Measurements from ENCODE around the gene COL6A3. TPM values are rescaled to one million over a fixed set of nuclear protein-coding genes. Genes with fewer than 3 reads are reported as not detected.

The COL6A3 gene
- total RNA-seq, 1 experiment from 2014 or later: 0.81 TPM

GRCh38 chr2:237407700-237408099 is 6.3 kb downstream of the COL6A3 start:
- no peaks in the 10 kb centered on the region for H3K79me1 ChIP-seq (ENCODE audit: insufficient read depth, low read depth, low read length, poor library complexity, severe bottlenecking)
- no peak overlapping the region for H3K27ac Mint-ChIP-seq
- no peaks in the 10 kb centered on the region for H3K79me2 ChIP-seq (ENCODE audit: insufficient read depth, low read length)
- no peaks in the 10 kb centered on the region for H3K27me3 ChIP-seq (ENCODE audit: insufficient read depth, low read length)
- no peak overlapping the region for H3K18ac ChIP-seq (ENCODE audit: insufficient read length, low read depth, low read length)
- no peaks in the 10 kb centered on the region for H4K20me1 ChIP-seq (ENCODE audit: control insufficient read depth, insufficient read depth, insufficient read length)
- H3K4me3 Mint-ChIP-seq: no peak overlapping the region
- no peaks in the 10 kb centered on the region for H3K9me3 ChIP-seq (ENCODE audit: control insufficient read depth, low read depth, low read length)
- no CpG with 5 or more reads among the region's 4 CpGs for WGBS (ENCODE audit: extremely low coverage, insufficient read length, low lambda C conversion rate)
- H3K27me3 Mint-ChIP-seq (ENCODE audit: low read depth): peaks cover 2% of the 10 kb centered on the region
- no peak overlapping the region for H2AK5ac ChIP-seq (ENCODE audit: insufficient read length, low read length)
- H4K5ac ChIP-seq (ENCODE audit: insufficient read length, low read depth, low read length): no peak overlapping the region
- H3K4ac ChIP-seq (ENCODE audit: low read depth, low read length): no peak overlapping the region
- no peaks in the 10 kb centered on the region for H3K4me1 ChIP-seq (ENCODE audit: insufficient read depth, low read length)
- H2BK20ac ChIP-seq (ENCODE audit: low read depth, low read length, poor library complexity, severe bottlenecking): no peak overlapping the region
- H3K4me1 Mint-ChIP-seq: peaks cover 3 to 14% of the 10 kb centered on the region in 2 experiments; a peak in 2 of 4 replicates
- H3K56ac ChIP-seq (ENCODE audit: insufficient read length, low read depth, low read length): no peak overlapping the region
- no peaks in the 10 kb centered on the region for H3K23me2 ChIP-seq (ENCODE audit: insufficient read length, low read depth, low read length, poor library complexity, severe bottlenecking)
- H3K4me2 ChIP-seq (ENCODE audit: insufficient read depth, insufficient read length, low read length): no peak overlapping the region
- no peak for TF ChIP-seq CTCF (conservative IDR thresholded peaks at IDR 0.05)
- H2BK15ac ChIP-seq (ENCODE audit: low read depth, low read length): no peak overlapping the region
- H3K9ac ChIP-seq (ENCODE audit: extremely low read depth, insufficient read length, low read length): no peak overlapping the region
- no peak overlapping the region for H3K14ac ChIP-seq (ENCODE audit: insufficient read depth, low read length)
- H4K91ac ChIP-seq (ENCODE audit: insufficient read length, low read depth, low read length): no peak overlapping the region
- H2BK12ac ChIP-seq (ENCODE audit: insufficient read length, low read depth, low read length): no peak overlapping the region
- no peak overlapping the region for H4K8ac ChIP-seq (replicated peaks; ENCODE audit: insufficient read length, low read depth, low read length)
- H3K36me3 Mint-ChIP-seq (ENCODE audit: insufficient read depth in 1 of 3, low read depth in 3 of 3): no peaks in the 10 kb centered on the region
- H2AFZ ChIP-seq (ENCODE audit: low read length): no peak overlapping the region
- no peak overlapping the region for H3T11ph ChIP-seq (ENCODE audit: low read length)
- DNase-seq: no peak
- H2BK120ac ChIP-seq (ENCODE audit: low read depth, low read length, poor library complexity, severe bottlenecking): no peak overlapping the region
- H3K9me3 Mint-ChIP-seq: no peaks in the 10 kb centered on the region
- H2BK5ac ChIP-seq (ENCODE audit: insufficient read length, low read length): no peak overlapping the region
- no peak overlapping the region for H3K23ac ChIP-seq (ENCODE audit: insufficient read length, low read depth, low read length)
- no peak overlapping the region for H3K27ac ChIP-seq (ENCODE audit: insufficient read length, low read depth, low read length)

Measured in H9 (cell line).